Choroid plexus epithelial cell (primary cell): Measurements from ENCODE around the gene CCSAP.

Experiments
- DNase-seq: peaks from one replicate; pipeline ENCODE4 v3.0.0-alpha.2; 2010; ENCODE audit warnings: low read depth
- H3K4me3 ChIP-seq: 2 replicates; pipeline ENCODE4 v1.5.1; 2011; ENCODE audit warnings: low read depth, mild to moderate bottlenecking, control low read depth, low read length, moderate library complexity
- CTCF ChIP-seq: conservative IDR thresholded peaks from 2 replicates; pipeline ENCODE4 v1.5.1; 2011; ENCODE audit warnings: low read depth, mild to moderate bottlenecking, control low read depth, inconsistent platforms, low read length, moderate library complexity

CCSAP gene

GRCh38 chr1:229325853-229326487 is 16.9 kb downstream of the CCSAP start:
- H3K4me3 ChIP-seq: no peak overlapping the region
- no peak for TF ChIP-seq CTCF
- DNase-seq: no peak

- DNase-seq: no peak
- no peak for TF ChIP-seq CTCF
- no peak overlapping the region for H3K4me3 ChIP-seq
Measured at GRCh38 chr1:229325401-229325800, 17.4 kb downstream of the CCSAP start.

GRCh38 chr1:229323885-229324553 is 18.8 kb downstream of the CCSAP start:
- no peak overlapping the region for H3K4me3 ChIP-seq
- no peak for TF ChIP-seq CTCF
- DNase-seq: no peak

- no peak for DNase-seq
- H3K4me3 ChIP-seq: no peak overlapping the region
- no peak for TF ChIP-seq CTCF
Measured at GRCh38 chr1:229323201-229323600, 19.6 kb downstream of the CCSAP start.

- DNase-seq: no peak
- H3K4me3 ChIP-seq: no peak overlapping the region
- TF ChIP-seq CTCF: no peak
Measured at GRCh38 chr1:229319487-229319886, 23.4 kb downstream of the CCSAP start.

GRCh38 chr1:229318056-229318455 is 24.8 kb downstream of the CCSAP start:
- TF ChIP-seq CTCF: no peak
- DNase-seq: peak; percentile 48
- no peak overlapping the region for H3K4me3 ChIP-seq

- no peak for DNase-seq
- TF ChIP-seq CTCF: no peak
- H3K4me3 ChIP-seq: no peak overlapping the region
Measured at GRCh38 chr1:229316166-229316565, 26.7 kb downstream of the CCSAP start.
